GM19395 (cell line): Measurements from ENCODE around the gene RAI2.

Experiments
- ATAC-seq: cut with Tn5 transposase; IDR thresholded peaks from one replicate; pipeline ENCODE4 v1.9.1; 2021; ENCODE audit warnings: mild to moderate bottlenecking, moderate library complexity; ENCODE audit not compliant: unreplicated experiment

RAI2 gene

DNA sequence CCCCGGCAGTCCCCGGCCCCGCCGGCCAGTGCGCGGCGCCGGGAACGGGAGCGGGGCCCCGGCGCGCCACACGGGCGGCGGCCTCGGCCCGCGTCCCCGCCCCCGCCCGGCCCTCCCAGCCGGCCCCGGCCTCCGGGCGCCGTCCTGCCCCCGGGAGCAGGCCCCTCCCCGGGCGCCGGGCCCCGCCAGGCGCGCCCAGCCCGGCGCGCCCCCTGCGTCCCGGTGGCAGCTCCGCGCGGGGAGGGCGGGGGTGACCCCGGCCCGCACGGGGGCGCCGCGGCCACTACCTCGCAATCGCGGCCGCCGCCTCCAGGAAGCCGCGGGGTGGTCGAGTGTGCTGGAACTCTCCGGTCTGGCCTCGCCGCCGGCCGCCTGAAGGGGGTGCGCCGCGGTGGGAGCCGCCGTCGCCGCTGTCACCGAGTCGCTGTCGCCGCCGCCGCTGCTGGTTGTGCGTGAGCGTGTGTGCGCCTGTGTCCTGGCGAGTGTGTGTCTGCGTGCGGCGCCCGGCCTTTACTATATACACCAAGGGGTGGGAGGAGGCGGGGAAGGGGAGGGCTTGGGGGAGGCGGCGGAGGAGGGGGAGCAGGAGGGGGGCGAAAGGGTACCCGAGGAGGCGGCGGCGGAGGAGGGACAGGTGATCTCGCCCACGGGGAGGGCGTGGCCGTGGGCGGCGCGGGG is at the start of gene RAI2:
RAI2 (minus strand) TSS at position 488 of the 678 bp plus-strand sequence. CDS start 59,288 bp downstream, outside the sequence.
- ATAC-seq, result no peak

DNA sequence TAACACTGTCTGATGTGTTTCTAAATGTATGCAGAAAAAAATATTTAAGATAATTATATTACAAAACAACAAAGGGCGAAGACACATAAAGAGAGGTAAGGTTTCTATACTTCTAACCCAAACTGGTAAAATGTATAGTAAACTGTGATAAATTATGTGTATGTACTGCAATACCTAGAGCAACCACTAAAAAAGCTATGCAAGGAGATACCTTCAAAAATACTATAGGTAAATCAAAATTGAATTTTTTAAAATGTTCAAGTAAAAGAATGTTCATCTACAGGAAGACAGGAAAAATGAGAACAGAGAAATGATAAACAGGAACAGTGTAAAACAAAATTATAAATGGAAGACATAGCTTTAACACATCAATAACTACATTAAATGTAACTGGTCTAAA is 27.3 kb upstream of the RAI2 start:
- no peak for ATAC-seq

DNA sequence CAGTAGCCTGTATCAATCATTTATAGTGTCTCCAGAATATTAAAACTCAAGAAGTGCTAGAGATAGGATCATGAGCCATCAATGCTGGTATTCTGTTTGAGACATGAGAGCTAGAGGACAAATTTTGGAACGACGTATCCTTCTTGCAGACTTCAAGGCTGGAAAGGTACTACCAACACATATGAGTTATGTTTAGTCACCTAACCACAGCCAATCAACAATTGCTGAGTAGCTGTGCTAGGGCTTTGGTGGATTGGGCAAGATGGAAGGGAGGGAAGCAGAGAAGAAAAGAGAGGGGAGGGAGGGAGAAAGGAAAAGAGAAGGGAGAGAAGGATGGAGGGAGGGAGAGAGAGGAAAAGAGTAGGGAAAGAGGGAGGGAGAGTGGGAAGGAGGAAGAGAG is 21.6 kb upstream of the RAI2 start:
- no peak for ATAC-seq

DNA sequence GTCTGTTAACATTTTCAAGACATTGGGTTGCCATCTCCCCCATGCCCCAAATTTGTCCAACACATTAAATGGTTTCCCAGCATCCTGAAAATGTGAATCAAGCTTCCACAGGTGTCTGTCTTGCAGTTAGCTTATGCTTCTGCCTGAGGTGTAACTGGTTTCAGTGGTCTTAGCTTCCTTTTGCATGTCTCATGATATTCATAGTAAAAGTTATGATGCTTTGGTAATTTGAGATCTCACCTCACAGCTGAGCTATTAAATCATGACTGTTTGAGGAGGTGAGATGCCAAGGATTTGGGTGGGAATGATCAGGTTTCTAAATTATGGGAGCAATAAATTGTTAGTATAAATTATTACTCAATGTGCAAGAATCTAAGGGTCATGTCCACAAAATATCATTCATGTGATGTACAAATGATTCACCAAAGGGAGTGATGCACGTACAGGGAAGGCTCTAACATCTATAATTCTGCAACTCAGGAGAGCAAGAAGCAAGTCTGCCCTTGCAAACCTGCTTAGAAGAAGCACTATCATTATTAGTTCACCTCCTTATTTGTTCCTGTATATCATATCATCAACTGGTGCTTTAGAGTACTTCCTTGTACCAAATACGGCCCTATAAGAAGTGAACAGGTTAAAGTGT is 17.1 kb upstream of the RAI2 start:
- no peak for ATAC-seq

DNA sequence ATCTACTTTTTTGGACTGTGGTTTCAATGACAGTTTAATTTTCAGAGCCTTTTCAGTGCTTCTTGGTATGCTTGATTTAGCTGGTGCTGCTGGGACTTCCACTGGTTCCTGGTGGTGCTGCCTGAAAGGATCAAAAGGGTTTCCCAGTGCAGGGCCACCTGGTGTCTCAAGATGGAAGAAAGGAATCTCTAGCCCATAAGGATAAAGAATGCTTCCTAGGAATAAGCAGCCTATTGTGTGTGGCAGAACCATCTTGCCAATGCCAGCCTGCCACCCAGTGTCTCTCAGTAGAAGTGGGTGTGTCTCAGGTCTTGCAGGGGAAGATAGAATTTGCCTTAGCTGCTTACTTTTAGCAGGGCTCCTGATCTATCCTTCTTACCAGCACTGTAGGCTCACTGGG is 15.0 kb upstream of the RAI2 start:
- ATAC-seq, result no peak

DNA sequence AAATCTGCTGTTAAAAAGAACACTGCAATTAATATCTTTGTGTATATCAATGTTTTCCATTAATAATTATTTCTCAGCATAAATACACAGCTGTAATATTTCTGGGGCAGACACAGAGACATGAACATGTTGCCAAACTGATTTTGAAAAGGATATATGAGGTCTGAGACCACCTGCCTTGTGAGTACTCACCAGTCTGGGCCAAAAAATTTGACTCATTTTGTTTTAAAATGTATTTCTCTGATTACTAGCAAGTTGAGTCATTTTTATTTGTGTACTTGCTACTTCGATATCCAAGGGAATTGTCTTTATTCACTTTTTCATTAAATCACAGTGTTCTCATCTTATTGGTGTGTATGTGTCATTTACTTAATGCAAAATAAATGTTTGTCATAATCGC is 8.5 kb upstream of the RAI2 start:
- no peak for ATAC-seq

DNA sequence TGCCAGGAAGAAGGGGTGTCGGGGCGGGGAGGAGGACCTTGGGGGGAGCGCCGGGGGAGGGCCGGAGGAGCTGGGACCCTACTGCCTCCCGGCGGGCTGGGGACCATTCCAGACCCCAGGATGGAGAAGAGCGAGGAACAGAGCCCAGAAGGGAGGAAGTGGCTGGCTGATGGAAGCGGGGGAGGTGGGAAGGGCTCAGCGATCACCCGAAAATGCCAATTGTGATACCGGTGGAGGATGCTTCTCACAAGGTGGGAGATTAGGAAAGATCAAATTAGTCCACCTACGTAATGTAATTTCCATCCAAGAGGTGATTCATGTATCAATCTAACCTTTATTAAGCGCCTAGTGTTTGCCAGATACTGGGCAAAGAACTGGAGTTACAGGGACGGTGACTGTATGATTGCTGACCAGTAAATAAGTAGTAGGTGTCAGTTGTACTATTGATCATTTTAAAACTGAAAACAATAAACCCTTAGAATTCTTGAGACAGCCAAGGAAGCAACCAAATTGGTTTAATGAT is 452 bp upstream of the RAI2 start:
- no peak for ATAC-seq

DNA sequence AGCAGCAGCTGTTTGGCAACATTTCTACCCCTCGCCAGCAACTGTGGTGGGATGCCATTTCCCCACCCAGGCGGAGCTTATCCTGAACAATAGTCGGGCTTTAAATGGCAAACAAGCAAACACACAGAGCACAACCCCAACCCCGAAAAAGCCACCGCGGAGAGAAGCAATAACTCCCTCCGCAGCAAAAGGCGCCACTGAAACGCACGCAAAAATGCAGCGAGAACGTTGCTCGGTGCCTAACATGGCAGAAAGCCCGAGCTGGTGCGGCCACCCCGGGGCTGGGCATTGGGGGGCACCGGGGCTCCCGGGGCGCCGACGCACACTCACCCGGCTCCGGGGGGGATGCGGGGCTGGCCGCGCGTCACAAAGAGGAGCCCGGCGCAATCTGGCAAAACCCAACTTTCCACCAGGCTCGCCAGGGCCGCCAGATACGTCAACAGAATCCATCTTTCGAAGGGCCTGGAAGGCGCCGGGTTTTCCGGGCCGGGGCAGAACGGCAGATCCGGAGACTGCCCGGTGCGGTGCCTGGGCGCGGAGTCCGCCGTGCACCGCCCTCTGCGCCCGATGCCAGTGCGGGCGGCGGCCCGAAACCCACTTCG is 818 bp downstream of the RAI2 start:
- no peak for ATAC-seq

DNA sequence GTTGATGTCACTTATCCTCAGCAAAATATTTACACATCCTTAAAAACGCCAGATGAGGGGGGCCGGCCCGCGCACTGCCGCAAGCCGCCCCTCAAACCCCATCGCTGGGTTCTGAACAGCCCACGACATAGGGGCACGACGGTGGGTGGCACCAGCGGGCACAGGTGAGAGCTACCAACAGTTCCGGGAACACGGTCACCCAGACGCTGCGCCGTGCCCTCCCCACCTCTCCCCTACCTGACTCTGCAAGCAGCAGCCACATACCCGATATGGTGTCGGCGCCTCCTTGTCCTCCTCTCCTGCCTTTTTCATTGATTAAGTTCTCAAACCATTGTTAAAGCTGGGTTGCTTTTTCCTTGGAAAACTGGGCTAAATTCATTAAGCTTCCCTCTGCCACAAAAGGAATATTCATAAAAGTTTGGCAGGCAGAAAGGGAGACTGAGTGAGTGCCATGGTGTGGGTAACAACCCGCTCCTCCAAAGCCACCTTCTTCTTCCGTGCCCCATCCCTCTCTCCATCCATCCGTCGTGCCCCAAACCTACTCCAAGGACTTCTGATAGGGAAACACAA is 1.4 kb downstream of the RAI2 start:
- no peak for ATAC-seq

DNA sequence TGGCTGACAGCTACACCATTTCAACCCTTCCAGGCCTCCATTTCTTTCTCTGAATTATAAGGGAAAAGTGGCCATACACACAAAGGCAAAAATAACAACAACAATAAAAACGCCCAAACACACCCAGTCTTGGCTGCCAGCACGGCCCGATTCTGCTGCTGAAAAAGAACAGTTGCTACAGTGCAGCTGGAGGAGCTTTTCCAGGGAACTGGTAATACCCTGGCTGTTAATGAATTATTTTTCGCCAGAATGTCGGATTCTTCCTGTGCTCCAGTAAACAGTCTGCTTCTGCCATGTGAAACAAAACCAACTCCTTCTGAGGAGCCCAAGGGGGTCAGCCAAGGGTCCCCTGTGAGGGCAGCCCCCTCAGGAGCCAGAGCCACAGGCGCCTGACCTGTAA is 6.6 kb downstream of the RAI2 start:
- ATAC-seq, result no peak

DNA sequence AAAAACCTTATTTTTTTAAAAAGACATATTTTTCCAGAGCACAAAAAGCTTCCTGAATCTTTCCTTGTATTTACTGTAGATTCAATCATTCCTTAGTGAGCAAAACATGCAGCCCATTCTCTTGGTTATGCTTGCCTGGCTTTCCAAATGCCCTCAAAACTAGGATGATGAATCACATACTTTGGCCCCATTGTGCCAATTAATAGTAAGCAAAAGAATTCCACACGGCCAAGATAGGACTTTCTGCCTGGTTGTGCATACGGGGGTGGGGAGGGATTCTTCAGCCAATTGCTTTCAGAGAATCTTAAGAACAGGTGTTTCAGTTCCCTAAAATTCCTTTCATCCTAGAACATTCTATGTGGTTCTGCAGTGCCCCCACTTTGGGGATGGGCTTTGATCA is 7.0 kb downstream of the RAI2 start:
- ATAC-seq, result no peak

DNA sequence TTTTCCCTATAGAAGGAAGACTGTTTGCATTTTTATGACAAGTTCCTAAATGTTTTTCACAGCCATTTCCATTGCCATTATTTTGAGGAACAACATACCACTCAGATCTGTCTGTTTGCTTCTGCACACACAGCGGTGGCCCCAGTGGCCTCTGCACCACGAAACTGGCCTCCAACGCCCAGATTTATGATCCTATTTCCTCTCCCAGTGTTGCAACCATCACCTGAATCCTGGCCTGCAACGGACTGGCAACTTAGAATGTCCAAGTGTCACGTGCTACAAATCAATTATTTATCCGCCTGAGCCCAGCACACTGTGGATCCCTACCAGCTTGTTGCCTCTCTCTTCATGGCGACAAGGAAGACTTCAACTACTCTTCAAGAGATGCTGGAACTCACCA is 9.2 kb downstream of the RAI2 start:
- ATAC-seq, result no peak

DNA sequence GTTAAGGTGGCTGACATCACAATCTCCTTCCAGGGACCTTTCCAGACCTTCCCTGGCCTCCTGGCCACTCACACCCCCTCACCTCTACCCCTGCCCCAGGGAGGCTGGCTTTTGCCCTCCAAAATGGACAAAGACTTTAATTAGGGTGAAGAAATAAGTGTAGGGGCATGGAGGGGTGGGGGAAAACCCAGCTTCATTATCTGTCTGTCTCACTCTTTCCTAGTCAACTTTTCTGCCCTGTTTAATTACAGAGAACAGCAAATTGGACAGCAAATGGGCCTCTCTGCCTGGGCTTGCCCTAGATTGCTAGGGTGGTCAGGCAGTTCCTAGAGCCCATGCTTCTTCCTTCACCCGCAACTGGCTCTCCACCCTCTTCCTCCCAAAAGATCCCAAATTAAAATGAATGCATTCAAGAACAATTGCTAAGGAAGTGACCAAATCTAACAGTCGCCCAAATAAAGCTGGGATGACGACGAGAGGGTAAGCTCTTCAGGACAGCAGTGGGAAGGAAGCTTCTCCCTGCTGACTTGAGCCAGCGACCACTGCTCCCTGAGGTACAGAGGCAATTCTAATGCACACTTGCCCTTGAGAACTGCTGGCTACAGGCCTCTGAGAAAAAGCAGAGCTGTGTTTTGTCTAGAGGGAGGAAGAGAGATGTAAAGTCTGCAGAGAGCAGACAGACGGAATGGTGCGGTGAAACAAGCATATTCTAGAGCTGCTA is 12.4 kb downstream of the RAI2 start:
- ATAC-seq, result no peak

DNA sequence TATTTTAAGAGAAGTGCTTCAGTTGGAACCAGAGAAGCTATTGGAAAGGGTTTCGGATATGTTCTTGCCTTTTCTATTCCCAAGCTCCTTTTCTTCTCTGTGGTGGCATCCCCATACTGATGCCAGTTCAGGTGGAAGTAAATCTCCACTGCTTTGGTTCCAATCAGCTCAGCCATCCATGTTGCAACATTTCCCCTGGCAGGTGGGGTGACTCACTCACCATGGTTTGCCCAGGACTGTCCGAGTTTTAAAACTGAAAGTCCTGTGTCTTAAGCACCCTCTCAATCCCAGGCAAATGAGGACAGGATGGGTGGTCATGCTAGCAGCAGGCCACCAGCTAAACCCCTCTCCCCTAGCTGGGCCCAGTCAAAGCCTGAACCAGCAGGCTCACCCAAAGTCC is 15.1 kb downstream of the RAI2 start:
- ATAC-seq, result no peak

DNA sequence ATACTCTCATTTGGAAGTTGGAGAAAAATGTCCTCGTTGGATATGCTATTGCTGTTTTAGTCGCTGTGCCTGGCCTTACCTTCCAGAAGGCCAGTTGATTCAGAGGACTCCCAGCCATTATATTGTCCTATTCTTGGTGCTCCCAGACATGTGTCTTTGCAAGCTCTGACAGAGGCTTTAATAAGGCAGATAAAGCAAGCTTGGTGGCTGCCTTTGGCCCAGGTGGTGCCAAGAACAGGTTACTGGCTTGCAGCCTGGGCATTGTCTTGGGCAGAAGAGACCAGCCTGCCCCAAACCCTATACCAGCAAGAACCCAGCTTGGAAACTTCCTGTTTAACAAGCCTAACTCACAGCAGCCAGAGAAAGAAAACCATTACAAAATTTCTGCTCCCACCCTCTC is 16.9 kb downstream of the RAI2 start:
- no peak for ATAC-seq

DNA sequence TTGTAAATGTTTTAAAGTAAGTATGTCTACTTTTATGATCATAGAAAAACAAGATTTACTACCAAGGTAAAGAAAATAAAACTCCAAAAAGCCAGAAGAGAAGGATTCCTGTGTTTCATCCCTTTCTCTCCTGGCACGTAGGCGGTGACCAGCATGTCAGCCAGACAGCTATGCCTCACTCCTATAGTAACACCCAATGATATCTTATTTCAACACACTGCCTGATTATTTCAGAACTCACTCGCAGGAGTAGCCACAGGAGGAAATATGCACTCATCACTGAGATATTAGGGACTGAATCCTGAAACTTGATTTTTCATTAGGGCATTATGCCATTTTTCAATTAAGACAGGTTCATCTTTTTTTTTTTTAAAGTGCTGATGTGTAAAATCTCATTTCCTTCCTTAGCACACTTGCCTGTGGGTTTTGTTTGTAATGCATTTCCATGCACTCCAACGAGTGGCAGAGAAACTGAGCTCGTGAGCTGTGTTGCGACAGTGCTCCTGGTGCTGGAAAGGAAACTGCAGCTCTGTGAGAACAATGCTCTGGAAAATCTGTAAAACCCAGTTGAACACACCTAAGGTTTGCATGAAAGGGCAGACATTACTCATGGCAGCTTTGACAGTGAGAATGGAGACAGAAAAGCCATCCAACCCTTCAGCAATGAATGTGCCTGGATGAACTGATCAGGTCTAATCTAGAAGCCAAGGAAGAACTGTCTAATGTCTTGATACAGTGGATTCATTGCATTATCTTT is 18.2 kb downstream of the RAI2 start:
- ATAC-seq, result no peak

DNA sequence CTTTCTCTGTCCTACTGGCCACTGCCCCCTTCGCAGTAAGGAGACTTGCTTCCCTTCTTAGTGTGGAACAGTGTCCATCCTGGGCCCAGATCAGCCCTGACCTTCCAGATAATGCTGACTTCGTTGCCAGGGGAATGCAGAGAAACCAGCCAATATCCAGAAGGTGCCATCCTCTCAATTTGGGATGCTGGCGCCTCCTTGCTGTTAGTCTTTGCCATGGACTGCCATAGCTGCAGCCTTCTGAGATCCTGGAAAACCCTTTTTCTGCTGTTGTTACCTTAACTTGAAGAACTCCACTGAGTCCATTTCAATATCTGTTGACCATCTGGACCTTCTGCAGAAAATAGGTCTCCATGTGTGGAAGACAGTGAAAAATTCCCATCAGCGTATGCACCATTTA is 21.8 kb downstream of the RAI2 start:
- no peak for ATAC-seq

DNA sequence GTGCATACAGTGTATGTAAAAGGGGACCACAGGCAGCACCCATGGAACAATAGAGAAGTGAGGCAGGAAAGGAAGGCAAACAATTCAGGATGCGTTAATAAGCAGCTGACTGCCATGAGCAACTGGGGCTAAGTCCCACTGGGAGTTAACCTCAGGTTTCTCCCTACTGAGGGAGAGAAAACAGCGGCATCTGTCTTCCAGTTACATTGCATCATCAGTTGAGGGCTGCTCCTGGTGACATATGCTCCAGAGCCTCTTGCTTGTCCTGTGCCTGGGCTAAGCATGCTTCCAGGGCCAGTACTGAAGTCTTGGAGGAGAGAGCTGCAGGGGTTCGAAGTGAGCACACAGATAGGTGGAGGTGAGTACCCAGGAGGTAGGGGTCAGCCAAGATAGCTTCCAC is 24.3 kb downstream of the RAI2 start:
- ATAC-seq, result no peak

DNA sequence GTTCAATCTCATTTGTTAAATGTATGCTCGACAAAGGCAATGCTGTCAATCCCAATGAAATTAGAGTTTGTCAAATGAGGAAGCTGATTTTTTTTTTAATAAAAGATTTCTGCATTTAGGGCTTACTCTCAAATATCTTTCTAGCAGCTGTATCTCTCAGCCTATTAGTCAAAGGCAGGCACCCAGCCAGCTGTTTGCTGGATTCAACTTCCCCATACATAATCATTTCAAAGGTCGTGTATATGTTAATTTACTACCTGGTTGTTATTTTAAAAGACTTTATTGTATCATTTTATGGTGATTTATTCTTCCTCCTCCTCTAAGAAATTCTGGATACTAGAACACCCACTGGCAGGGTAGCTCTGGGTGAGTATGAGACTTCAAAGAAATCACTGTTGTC is 27.1 kb downstream of the RAI2 start:
- ATAC-seq, result no peak

DNA sequence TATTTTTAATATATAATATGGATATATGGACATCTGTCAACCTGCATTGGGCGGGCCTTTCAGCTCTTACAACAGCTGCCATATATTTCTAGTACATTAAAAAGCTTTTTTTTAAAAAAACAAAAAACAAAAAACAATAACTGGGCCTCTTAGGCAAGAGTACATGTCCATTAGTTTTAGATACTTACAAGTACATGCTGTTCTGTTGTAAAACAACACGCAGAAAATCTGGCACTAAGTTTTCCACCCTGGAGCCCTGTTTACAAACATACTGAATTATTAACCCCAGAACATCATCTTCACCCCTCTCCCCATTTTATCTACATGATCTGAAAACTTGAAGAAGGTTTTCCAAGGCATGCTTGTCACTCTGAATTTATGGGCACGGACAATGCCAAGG is 29.8 kb downstream of the RAI2 start:
- no peak for ATAC-seq

DNA sequence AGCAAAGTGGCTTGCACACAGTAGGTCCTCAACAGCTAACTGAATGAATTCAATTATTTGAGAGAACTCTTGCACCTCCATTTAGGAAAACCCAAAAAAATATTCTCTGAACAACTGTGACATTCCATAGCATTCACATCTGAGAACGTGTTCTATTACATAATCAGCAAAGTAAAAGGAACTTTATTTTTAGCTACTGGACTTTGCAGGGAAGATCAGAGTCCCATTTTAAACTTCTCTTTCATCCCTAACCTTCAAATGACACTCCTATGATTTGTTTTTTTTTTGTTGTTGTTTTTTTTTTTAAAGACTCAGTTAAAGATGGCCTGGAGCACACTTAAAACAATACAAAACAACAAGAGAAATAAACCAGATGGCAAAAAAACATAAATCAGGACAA is 30.9 kb downstream of the RAI2 start:
- ATAC-seq, result no peak
